Right lobe of liver (tissue), 6 donors: ENCODE measurements around the gene IRX5. TPM values are rescaled to one million over a fixed set of nuclear protein-coding genes. Genes with fewer than 3 reads are reported as not detected.

Source experiments
- ATAC-seq, 4 donors: fragments of 200-7000 bp; cut with Tn5 transposase; one replicate each; pipeline ENCODE4 v1.9.1; 2020; ENCODE audit warnings: mild to moderate bottlenecking in 4 of 4, moderate library complexity in 4 of 4
- DNase-seq, 3 donors: peaks; one replicate each; pipeline ENCODE4 v3.0.0-alpha.2; 2020
- H3K27ac ChIP-seq, 3 donors: fragments of 200-600 bp; one replicate each; pipeline ENCODE4 v1.8.0; 2022
- H3K27me3 ChIP-seq, 2 donors: fragments of 200-600 bp; one replicate each; pipeline ENCODE4 v1.8.0; 2022
- H3K36me3 ChIP-seq, 4 donors: fragments of 200-600 bp; sonication (generic) in 1 of 4; one replicate each; pipeline versions ENCODE4 v1.5.1 to v1.8.0; 2017 to 2022; ENCODE audit warnings: control low read depth in 1 of 4
- H3K4me1 ChIP-seq, 4 donors: fragments of 200-600 bp; sonication (generic) in 1 of 4; one replicate each; pipeline versions ENCODE4 v1.5.1 to v1.8.0; 2017 to 2022; ENCODE audit warnings: control low read depth in 1 of 4
- H3K4me3 ChIP-seq, 3 donors: fragments of 200-600 bp; one replicate each; pipeline ENCODE4 v1.8.0; 2022
- H3K9me3 ChIP-seq, 4 donors: fragments of 200-600 bp; sonication (generic) in 1 of 4; one replicate each; pipeline versions ENCODE4 v1.5.1 to v1.8.0; 2017 to 2022; ENCODE audit warnings: control low read depth in 1 of 4
- POLR2A ChIP-seq: fragments of 450-650 bp; IDR thresholded peaks from one replicate; pipeline ENCODE4 v1.6.1; 2017; ENCODE audit warnings: antibody characterized with exemption, mild to moderate bottlenecking
- WGBS: methylation state at CpG from one replicate; pipeline ENCODE4 v1.1.6; 2018; ENCODE audit warnings: low coverage, low lambda C conversion rate; ENCODE audit not compliant: insufficient coverage; ENCODE audit errors: missing lambda C conversion rate; 5-methylcytosine and 5-hydroxymethylcytosine counted together
- intact Hi-C, 2 donors: fragments of 100-400 bp; cut with DNase I; formaldehyde crosslinking; loops; one replicate each; pipeline versions ENCODE4 v1.11.2 to v1.14.1; 2022
- total RNA-seq, 6 experiments: library from RNA; depleted of rRNA in 2 of 6; stranded (reverse); fragments of >200 nt in 2 of 6; fragmentation: NEBNext Ultra II Directional in 3 of 6; extraction: Animal tissue kit (Norgen Biotek cat#: 25700) in 3 of 6; gene quantifications; one replicate each; pipeline versions ENCODE4 v1.1.0 to v1.2.4, GENCODE V29; 2016 to 2023
- TF ChIP-seq, protein P1 (sequence below), 4 donors: fragments of 200-600 bp in 3 of 4; fragments of 450-650 bp in 1 of 4; IDR thresholded peaks; one replicate each; pipeline versions ENCODE4 v1.5.1 to v1.8.0; 2016 to 2022; ENCODE audit warnings: antibody characterized with exemption in 4 of 4, mild to moderate bottlenecking in 2 of 4
- donor health status: DM: no; HTN: yes; CAD: no.
- donor health status: DM: no; HTN: no; CAD: no.
- donor health status: DM: no; HTN: no; CAD: no.
- donor health status: DM: no; HTN: yes; CAD: no.
- donor health status: DM: no; HTN: yes; CAD: no.

IRX5 gene
- total RNA-seq, 6 experiments from 2014 or later = not detected

DNA sequence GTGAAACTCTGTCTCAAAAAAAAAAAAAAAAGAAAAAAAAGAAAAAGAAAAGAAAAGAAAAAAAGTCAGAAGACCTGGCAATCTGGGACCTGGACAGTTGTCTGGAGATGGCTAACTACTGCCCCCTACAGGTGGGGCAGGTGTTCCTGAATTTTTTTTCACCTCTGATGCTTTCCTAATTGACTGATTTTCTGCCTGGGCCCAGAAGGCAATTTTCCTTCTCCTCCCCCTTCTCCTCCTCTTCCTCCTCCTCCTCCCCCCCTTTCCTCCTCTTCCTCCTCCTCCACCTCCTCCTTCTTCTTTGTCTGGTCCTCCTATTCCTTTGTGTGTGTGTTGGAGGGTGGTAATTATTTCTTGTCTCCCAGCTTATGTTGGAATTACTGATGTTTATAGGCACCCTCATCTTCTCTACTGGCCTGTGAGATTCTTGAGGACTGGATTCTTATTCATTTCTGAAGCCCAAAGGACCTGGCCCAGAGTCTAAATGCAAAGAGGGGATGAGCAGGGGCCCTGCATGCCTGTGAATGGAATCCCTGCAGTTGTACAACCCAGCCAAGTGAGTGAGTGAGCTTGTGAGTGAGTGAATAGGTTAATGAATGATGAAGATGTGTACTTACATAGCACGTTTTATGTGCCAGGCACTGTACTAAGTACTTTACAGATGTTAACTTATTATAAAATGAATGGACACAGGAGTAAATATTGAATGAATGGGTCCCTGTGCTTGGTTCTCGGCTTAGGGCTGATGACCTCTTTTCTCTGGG, 26.9 kb downstream of the IRX5 start:
- intact Hi-C loops = no loop called here
- no peak for DNase-seq
- H3K4me1 ChIP-seq = no peaks in the 10 kb centered on the region
- H3K36me3 ChIP-seq = no peaks in the 10 kb centered on the region
- no peak overlapping the region for H3K27ac ChIP-seq
- 65% methylated on average over 2 of the region's 2 CpGs for WGBS
- H3K27me3 ChIP-seq = no peaks in the 10 kb centered on the region
- no peak for TF ChIP-seq POLR2A
- TF ChIP-seq, protein P1, sequence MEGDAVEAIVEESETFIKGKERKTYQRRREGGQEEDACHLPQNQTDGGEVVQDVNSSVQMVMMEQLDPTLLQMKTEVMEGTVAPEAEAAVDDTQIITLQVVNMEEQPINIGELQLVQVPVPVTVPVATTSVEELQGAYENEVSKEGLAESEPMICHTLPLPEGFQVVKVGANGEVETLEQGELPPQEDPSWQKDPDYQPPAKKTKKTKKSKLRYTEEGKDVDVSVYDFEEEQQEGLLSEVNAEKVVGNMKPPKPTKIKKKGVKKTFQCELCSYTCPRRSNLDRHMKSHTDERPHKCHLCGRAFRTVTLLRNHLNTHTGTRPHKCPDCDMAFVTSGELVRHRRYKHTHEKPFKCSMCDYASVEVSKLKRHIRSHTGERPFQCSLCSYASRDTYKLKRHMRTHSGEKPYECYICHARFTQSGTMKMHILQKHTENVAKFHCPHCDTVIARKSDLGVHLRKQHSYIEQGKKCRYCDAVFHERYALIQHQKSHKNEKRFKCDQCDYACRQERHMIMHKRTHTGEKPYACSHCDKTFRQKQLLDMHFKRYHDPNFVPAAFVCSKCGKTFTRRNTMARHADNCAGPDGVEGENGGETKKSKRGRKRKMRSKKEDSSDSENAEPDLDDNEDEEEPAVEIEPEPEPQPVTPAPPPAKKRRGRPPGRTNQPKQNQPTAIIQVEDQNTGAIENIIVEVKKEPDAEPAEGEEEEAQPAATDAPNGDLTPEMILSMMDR (IDR thresholded peaks at IDR 0.05) = peak; percentile 50 to 65 (median 55)
- ATAC-seq = peak; percentile 55 to 81 (median 62)
- H3K9me3 ChIP-seq = no peaks in the 10 kb centered on the region
- no peak overlapping the region for H3K4me3 ChIP-seq

DNA sequence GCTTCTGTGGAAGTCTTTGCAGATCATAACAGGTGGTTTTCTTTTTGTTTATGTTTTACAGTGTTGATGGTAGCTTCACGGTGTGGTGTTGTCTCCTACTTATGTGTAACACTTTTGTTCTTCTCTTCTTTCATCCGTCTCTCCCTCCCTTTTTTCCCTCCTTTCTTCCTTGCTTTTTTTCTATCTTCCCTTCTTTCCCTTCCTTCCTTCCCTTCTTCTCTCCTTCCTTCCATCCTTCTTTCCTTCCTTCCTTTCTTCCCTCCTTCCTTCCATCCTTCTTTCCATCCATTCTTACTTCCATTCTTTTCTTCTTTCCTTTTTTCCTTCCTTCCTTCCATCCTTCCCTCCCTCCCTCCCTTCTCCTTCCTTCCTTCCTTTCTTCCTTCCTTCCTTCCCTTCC, 31.4 kb downstream of the IRX5 start:
- Histone ChIP-seq H3K9me3 (no peaks in the 10 kb centered on the region), H3K4me3 (no peak overlapping the region), H3K36me3 (no peaks in the 10 kb centered on the region), H3K27ac (no peak overlapping the region), H3K27me3 (no peaks in the 10 kb centered on the region), H3K4me1 (no peaks in the 10 kb centered on the region)
- WGBS = 44% methylated on average over 2 of the region's 2 CpGs
- intact Hi-C loops = no loop called here
- ATAC-seq (no peak), DNase-seq (no peak)
- no peak for TF ChIP-seq POLR2A
- TF ChIP-seq, protein P1 (IDR thresholded peaks at IDR 0.05) = no peak

DNA sequence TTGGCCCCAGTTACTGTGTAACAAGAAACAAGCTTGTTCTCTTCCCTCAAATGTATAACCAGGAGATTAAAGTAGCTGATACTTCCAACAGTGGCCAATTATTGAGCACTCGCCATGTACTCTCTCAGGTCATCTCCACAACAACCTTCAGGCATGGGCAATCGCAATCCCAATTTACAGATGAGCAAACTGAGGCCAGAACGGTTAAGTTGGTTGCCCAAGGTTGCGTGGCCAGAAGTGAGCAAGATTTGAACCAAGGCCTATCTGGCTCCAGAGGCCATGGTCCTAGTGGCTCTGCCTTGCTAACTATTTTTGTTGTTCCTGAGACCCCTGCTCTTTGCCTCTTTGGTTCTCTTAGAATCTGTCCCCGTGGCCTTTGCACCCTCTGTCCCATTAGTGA, 33.6 kb downstream of the IRX5 start:
- ATAC-seq (no peak), DNase-seq (no peak)
- Histone ChIP-seq H3K27ac (no peak overlapping the region), H3K4me1 (no peaks in the 10 kb centered on the region), H3K36me3 (no peaks in the 10 kb centered on the region), H3K4me3 (no peak overlapping the region), H3K9me3 (no peaks in the 10 kb centered on the region), H3K27me3 (no peaks in the 10 kb centered on the region)
- intact Hi-C loops = no loop called here
- no peak for TF ChIP-seq POLR2A
- TF ChIP-seq, protein P1 (IDR thresholded peaks at IDR 0.05) = no peak
- WGBS = 65% methylated on average over 4 of the region's 5 CpGs

DNA sequence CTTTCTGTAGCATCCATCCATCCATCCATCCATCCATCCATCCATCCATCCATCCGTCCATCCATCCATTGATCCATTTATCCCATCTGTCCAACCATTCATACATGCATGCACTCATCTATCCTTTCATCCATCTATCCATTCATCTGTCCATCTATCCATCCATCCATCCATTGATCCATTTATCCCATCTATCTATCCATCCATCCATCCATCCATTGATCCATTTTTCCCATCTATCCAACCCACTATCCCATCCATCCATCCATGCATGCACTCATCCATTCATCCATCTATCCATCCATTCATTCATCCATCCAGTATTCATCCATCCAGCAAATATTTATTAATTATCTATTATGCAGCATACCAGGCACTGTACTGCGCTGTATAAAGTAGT, 34.8 kb downstream of the IRX5 start:
- DNase-seq = no peak
- Histone ChIP-seq H3K9me3 (no peaks in the 10 kb centered on the region), H3K4me3 (no peak overlapping the region), H3K27me3 (no peaks in the 10 kb centered on the region), H3K4me1 (no peaks in the 10 kb centered on the region), H3K27ac (no peak overlapping the region), H3K36me3 (no peaks in the 10 kb centered on the region)
- TF ChIP-seq POLR2A = no peak
- TF ChIP-seq, protein P1 (IDR thresholded peaks at IDR 0.05) = no peak
- ATAC-seq = no peak
- 68% methylated on average over 2 of the region's 2 CpGs for WGBS
- intact Hi-C loops = no loop called here
